Ascending aorta (tissue), 2 donors: ENCODE measurements around the gene PREX1. TPM values are rescaled to one million over a fixed set of nuclear protein-coding genes. Genes with fewer than 3 reads are reported as not detected.

Experiments used
- DNase-seq, 2 donors: peaks; one replicate each; pipeline ENCODE4 v3.0.0-alpha.2; 2019; ENCODE audit warnings: low spot score in 2 of 2
- H3K27ac ChIP-seq, 2 donors: fragments of 200-600 bp; sonication (generic); one replicate each; pipeline ENCODE4 v1.5.1; 2016 to 2017; ENCODE audit warnings: mild to moderate bottlenecking in 1 of 2
- H3K27me3 ChIP-seq: fragments of 200-600 bp; sonication (generic); one replicate; pipeline ENCODE4 v1.5.1; 2017
- H3K36me3 ChIP-seq, 2 donors: fragments of 200-600 bp; sonication (generic); one replicate each; pipeline ENCODE4 v1.5.1; 2016
- H3K4me1 ChIP-seq, 2 donors: fragments of 200-600 bp; sonication (generic); one replicate each; pipeline ENCODE4 v1.5.1; 2016 to 2017; ENCODE audit warnings: mild to moderate bottlenecking in 1 of 2
- H3K4me3 ChIP-seq, 2 donors: fragments of 200-600 bp; sonication (generic); one replicate each; pipeline ENCODE4 v1.5.1; 2016 to 2017; ENCODE audit warnings: mild to moderate bottlenecking in 1 of 2
- H3K9me3 ChIP-seq, 2 donors: fragments of 200-600 bp; sonication (generic); one replicate each; pipeline ENCODE4 v1.5.1; 2016
- intact Hi-C: fragments of 100-400 bp; cut with DNase I; formaldehyde crosslinking; loops from one replicate; pipeline ENCODE4 v1.15.1; 2023
- total RNA-seq: library from RNA; depleted of rRNA; stranded (reverse); fragments of >200 nt; gene quantifications from one replicate; pipeline ENCODE4 v1.1.0, GENCODE V29; 2016
- TF ChIP-seq, protein P1 (sequence below), 3 experiments: fragments of 200-600 bp in 2 of 3; fragments of 450-650 bp in 1 of 3; sonication (generic) in 2 of 3; IDR thresholded peaks; one replicate each; pipeline ENCODE4 v1.5.1; 2016 to 2019; ENCODE audit warnings: antibody characterized with exemption in 3 of 3, mild to moderate bottlenecking in 1 of 3, moderate library complexity in 1 of 3

Gene PREX1
- total RNA-seq, 1 donor from 2014 or later: 75.4 TPM

DNA sequence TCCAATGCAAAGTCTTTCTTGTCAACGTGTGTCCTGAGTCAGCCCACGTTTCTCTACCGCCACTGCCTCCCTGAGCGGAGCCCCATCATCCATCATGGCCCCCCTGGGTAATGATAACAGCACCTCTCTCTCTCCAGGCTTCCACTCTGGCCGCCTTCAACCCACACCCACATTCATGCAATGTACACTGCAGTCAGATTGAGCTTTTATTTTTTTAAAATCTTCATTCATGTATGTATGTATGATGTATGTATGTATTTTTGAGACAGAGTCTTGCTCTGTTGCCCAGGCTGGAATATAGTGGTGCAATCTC lies 245.2 kb downstream of the PREX1 start:
- Histone ChIP-seq H3K27ac (no peak overlapping the region), H3K27me3 (no peaks in the 10 kb centered on the region), H3K36me3 (no peaks in the 10 kb centered on the region), H3K4me3 (no peak overlapping the region), H3K9me3 (no peaks in the 10 kb centered on the region), H3K4me1 (no peaks in the 10 kb centered on the region)
- intact Hi-C loops: no loop called here
- DNase-seq: no peak
- TF ChIP-seq, protein P1, sequence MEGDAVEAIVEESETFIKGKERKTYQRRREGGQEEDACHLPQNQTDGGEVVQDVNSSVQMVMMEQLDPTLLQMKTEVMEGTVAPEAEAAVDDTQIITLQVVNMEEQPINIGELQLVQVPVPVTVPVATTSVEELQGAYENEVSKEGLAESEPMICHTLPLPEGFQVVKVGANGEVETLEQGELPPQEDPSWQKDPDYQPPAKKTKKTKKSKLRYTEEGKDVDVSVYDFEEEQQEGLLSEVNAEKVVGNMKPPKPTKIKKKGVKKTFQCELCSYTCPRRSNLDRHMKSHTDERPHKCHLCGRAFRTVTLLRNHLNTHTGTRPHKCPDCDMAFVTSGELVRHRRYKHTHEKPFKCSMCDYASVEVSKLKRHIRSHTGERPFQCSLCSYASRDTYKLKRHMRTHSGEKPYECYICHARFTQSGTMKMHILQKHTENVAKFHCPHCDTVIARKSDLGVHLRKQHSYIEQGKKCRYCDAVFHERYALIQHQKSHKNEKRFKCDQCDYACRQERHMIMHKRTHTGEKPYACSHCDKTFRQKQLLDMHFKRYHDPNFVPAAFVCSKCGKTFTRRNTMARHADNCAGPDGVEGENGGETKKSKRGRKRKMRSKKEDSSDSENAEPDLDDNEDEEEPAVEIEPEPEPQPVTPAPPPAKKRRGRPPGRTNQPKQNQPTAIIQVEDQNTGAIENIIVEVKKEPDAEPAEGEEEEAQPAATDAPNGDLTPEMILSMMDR (IDR thresholded peaks at IDR 0.05): no peak

DNA sequence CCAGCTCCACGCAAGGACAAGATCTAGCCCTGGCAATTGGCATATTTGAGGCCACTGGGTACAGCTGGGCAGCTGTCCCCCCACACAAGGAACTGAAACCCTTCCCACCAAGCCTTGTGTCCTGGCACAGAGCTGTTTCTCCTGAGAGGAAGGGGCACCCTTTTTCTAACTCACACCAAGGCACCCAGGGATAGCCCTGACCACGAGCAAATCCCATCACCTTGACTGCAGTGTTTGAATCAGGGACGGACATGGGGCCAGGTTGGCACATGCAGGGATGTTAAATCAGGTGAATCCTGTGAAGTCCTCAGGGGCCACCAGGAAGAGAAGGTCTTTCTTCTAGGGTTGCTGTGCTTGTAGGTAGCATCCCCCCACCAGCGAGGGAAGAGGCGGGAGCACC lies 246.6 kb downstream of the PREX1 start:
- Histone ChIP-seq H3K4me1 (no peaks in the 10 kb centered on the region), H3K27ac (no peak overlapping the region), H3K9me3 (no peaks in the 10 kb centered on the region), H3K36me3 (no peaks in the 10 kb centered on the region), H3K4me3 (no peak overlapping the region), H3K27me3 (no peaks in the 10 kb centered on the region)
- DNase-seq: no peak
- TF ChIP-seq, protein P1 (IDR thresholded peaks at IDR 0.05): no peak
- intact Hi-C loops: no loop called here

DNA sequence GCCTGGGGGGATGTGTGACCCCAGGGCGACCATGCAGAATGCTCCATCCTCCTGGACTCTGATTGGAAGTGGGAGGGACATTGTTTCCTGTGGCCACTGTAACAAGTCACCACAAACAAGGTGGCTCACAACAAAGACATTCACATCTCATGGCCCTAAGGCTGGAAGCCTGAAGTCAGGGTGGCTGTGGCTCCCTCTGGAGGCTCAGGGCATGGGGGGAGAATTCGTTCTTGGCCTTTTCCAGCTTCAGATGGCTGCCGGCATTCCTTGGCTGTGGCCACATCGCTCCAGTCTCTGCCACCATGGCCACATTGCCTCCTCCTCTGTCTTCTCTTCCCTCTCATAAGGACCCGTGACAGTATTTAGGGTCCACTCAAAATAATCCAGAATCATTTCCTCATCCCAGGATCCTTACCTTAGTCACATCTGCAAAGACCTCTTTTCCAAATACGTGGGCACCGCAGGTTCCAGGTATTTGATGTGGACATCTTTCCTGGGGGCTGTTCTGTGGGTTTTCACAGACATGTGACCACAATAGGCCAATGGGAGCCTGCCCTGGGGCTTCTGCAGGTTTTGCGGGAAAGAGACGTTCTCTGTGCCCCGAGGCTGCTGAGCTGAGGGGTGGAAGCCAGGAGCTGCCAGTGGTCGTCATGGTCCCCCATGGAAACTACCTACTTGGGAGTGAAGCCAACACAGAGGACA lies 249.3 kb downstream of the PREX1 start:
- Histone ChIP-seq H3K27me3 (no peaks in the 10 kb centered on the region), H3K4me3 (no peak overlapping the region), H3K4me1 (no peaks in the 10 kb centered on the region), H3K27ac (no peak overlapping the region), H3K36me3 (no peaks in the 10 kb centered on the region), H3K9me3 (no peaks in the 10 kb centered on the region)
- DNase-seq: no peak
- TF ChIP-seq, protein P1 (IDR thresholded peaks at IDR 0.05): no peak
- intact Hi-C loops: no loop called here

DNA sequence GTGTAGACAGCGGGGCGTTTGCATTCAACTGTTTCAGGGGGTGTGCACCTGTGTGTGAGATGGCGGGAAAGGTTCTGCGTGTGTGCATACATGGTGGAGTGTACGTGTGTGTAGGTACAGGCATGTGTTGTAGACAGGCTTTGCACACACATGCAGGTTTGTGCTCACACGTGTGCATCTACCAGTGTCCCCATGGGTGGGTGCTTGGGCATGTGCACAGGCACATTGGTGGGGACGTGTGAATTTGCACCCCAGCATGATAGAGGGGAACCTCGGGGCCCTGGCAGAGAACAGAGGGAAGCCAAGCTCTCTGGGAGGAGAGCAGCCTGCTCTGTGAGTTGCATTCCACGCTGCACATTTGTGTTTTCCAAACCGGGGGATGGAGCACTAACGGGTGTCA lies 250.2 kb downstream of the PREX1 start:
- intact Hi-C loops: no loop called here
- TF ChIP-seq, protein P1 (IDR thresholded peaks at IDR 0.05): no peak

DNA sequence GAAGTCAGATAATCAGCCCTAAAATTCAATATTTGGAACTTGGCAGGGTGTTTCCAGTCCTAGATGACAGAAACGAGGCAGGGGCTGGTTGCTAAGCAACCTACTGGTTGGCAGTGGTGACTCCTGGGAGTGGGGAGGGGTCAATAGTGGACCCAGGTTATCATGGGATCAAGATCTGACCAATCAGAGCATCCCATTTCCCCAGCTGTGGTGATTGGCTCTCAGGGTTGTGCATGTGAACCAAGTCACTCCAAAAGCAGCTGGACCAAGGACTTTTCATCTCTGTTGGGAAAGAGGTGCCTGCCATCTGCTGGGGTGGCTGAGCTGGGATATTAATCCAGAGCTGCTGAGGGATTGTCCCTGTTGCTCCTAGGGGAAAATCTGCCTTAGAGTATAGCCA lies 253.4 kb downstream of the PREX1 start:
- H3K4me3 ChIP-seq: no peak overlapping the region
- TF ChIP-seq, protein P1 (IDR thresholded peaks at IDR 0.05): no peak
- intact Hi-C loops: no loop called here
- H3K36me3 ChIP-seq: no peaks in the 10 kb centered on the region
- H3K9me3 ChIP-seq: no peaks in the 10 kb centered on the region
- no peaks in the 10 kb centered on the region for H3K4me1 ChIP-seq
- no peak overlapping the region for H3K27ac ChIP-seq
- no peak for DNase-seq
- H3K27me3 ChIP-seq: no peaks in the 10 kb centered on the region

More for the DNA sequence above, 250.2 kb downstream of the PREX1 start:
- H3K9me3 ChIP-seq: no peaks in the 10 kb centered on the region
- H3K36me3 ChIP-seq: no peaks in the 10 kb centered on the region
- no peak for DNase-seq
- H3K27me3 ChIP-seq: no peaks in the 10 kb centered on the region
- no peak overlapping the region for H3K27ac ChIP-seq
- H3K4me3 ChIP-seq: no peak overlapping the region
- no peaks in the 10 kb centered on the region for H3K4me1 ChIP-seq

Other genes with a start within 250 kb of the PREX1 start
- gene ARFGEF2, start 93.7 kb upstream of the PREX1 start, total RNA-seq: 7.9 TPM
- 13.6 TPM for gene CSE1L, start 218.3 kb upstream of the PREX1 start, total RNA-seq